ENCODE measurements around the gene CMTM1. TPM values are rescaled to one million over a fixed set of nuclear protein-coding genes. Genes with fewer than 3 reads are reported as not detected.

Gene CMTM1
- total RNA-seq, 1 donor from 2014 or later = 2.1 TPM

- ATAC-seq = no peak
- DNase-seq = no peak
- intact Hi-C loops (cut with micrococcal nuclease) = no loop called here
Measured at GRCh38 chr16:66536525-66536924, 29.7 kb upstream of the CMTM1 start.

- DNase-seq (no peak), ATAC-seq (no peak)
- intact Hi-C loops (cut with micrococcal nuclease) = no loop called here
Measured at GRCh38 chr16:66537236-66537635, 29.0 kb upstream of the CMTM1 start.

- intact Hi-C loops (cut with micrococcal nuclease) = no loop called here
Measured at GRCh38 chr16:66538910-66539309, 27.3 kb upstream of the CMTM1 start.

GRCh38 chr16:66539623-66540469 lies 26.4 kb upstream of the CMTM1 start:
- DNase-seq (no peak), ATAC-seq (no peak)
- intact Hi-C loops (cut with micrococcal nuclease) = no loop called here

More at GRCh38 chr16:66538910-66539309, 27.3 kb upstream of the CMTM1 start:
- ATAC-seq (peak; percentile 19), DNase-seq (no peak)

GRCh38 chr16:66541388-66542355 lies 24.6 kb upstream of the CMTM1 start:
- DNase-seq (no peak), ATAC-seq (peak; percentile 32)
- intact Hi-C loops (cut with micrococcal nuclease) = no loop called here

- intact Hi-C loops (cut with micrococcal nuclease) = no loop called here
- DNase-seq (no peak), ATAC-seq (no peak)
Measured at GRCh38 chr16:66542396-66542795, 23.8 kb upstream of the CMTM1 start.

- intact Hi-C loops (cut with micrococcal nuclease) = no loop called here
- no peak for ATAC-seq
Measured at GRCh38 chr16:66543541-66543940, 22.7 kb upstream of the CMTM1 start.

GRCh38 chr16:66544016-66544757 lies 22.1 kb upstream of the CMTM1 start:
- DNase-seq (no peak), ATAC-seq (no peak)
- intact Hi-C loops (cut with micrococcal nuclease) = no loop called here

More at GRCh38 chr16:66543541-66543940, 22.7 kb upstream of the CMTM1 start:
- no peak for DNase-seq

- DNase-seq (no peak), ATAC-seq (no peak)
- intact Hi-C loops (cut with micrococcal nuclease) = no loop called here
Measured at GRCh38 chr16:66547101-66547989, 18.9 kb upstream of the CMTM1 start.

GRCh38 chr16:66548068-66548467 lies 18.2 kb upstream of the CMTM1 start:
- intact Hi-C loops (cut with micrococcal nuclease) = no loop called here
- DNase-seq (no peak), ATAC-seq (no peak)

- intact Hi-C loops (cut with micrococcal nuclease) = no loop called here
- DNase-seq (no peak), ATAC-seq (no peak)
Measured at GRCh38 chr16:66548868-66549267, 17.4 kb upstream of the CMTM1 start.

GRCh38 chr16:66549284-66550131 lies 16.7 kb upstream of the CMTM1 start, which contains the start of gene TK2:
TK2 (minus strand) TSS chr16:66550122; CDS start chr16:66550061, 61 bp downstream.
- intact Hi-C loops (cut with micrococcal nuclease) = loop anchor here (5.0 kb wide), 1 partner anchor 32 kb away; no protein-coding TSS in a partner anchor

GRCh38 chr16:66551348-66551759 lies 14.9 kb upstream of the CMTM1 start:
- DNase-seq = no peak
- intact Hi-C loops (cut with micrococcal nuclease) = loop anchor here (5.0 kb wide), 1 partner anchor 34 kb away; no protein-coding TSS in a partner anchor
- no peak for ATAC-seq

More at GRCh38 chr16:66549284-66550131, 16.7 kb upstream of the CMTM1 start, which contains the start of gene TK2:
- DNase-seq (peak; percentile 86), ATAC-seq (peak; percentile 68)

- DNase-seq = no peak
- intact Hi-C loops (cut with micrococcal nuclease) = loop anchor here (5.0 kb wide), 1 partner anchor 35 kb away; no protein-coding TSS in a partner anchor
Measured at GRCh38 chr16:66551788-66552285, 14.4 kb upstream of the CMTM1 start.

GRCh38 chr16:66552286-66553177 lies 13.7 kb upstream of the CMTM1 start, which contains the start of gene CKLF:
CKLF (plus strand) TSS chr16:66552576; CDS start chr16:66552716, 140 bp downstream.
- peak; percentile 87 for ATAC-seq
- intact Hi-C loops (cut with micrococcal nuclease) = loop anchor here (5.0 kb wide), 1 partner anchor 35 kb away; no protein-coding TSS in a partner anchor
- peak; percentile 95 for DNase-seq

More at GRCh38 chr16:66551788-66552285, 14.4 kb upstream of the CMTM1 start:
- ATAC-seq = no peak

All from left ventricle myocardium superior (tissue), 1 donor.